Stimulated activated naive CD8-positive, alpha-beta T cell treated with anti-CD3 and anti-CD28 coated beads, Interleukin-15, Interleukin-2, amounts not matched to agents 100 U/mL and 50 U/mL, for 24 hours (primary cell): ENCODE results near the gene RHBDL2.
"Not testable (repeated sequence)": the region's sequence is repeated elsewhere in the genome, so short reads cannot be mapped to it uniquely, and the experiment has no call there.

Source experiments
- ATAC-seq: fragments of 150-1000 bp; cut with Tn5 transposase; one replicate; pipeline ENCODE4 v1.10.0; 2021
- DNase-seq: peaks from one replicate; pipeline ENCODE4 v3.0.0; 2021

The RHBDL2 gene

GRCh38 chr1:38875811-38876210, 65.8 kb downstream of the RHBDL2 start:
- DNase-seq, result no peak
- no peak for ATAC-seq

DNA sequence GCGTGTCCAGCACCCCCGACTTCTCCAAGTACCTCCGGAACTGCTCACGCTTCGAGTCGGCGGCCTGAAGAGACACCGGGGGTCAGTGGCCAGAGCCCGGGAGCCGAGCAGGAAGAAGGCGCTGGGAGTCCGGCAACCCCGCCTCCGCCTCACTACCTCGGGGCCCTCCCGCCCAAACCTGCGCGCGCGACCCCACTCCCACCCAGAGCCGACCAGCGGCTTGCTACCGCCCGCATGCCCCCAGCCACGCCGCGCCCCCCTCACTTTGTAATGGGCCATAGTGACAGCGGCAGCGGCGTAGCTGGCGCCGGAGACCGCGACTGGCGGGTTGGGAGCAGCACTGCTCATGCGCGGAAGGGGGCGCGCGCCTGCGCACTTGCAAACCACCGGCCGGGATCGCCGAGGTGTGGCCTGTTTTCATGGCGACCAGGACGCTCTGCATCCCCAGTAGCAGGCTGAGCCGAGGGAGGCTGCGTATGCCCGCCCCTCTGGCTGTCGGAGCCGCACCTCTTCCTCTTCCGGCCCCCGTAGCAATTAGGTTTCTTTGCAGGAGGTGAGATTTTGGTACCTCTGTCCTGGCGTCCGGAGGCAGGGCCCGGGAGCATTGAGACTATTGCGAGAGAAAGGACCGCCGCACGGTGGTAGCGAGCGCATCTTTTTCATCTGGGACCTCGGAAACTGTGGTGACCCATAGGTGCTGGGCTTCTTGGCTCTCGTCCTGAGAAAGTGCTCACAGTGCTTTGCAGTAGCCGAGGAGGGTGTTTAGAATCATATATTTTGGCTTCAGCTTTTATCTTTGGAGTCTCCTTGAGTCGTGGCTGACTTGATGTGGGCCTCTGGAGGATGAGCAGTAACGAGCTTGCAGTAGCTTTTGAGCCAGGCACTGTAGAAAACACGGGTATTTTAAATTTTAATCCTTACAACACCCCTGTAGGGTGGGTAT, 68.3 kb downstream of the RHBDL2 start, which contains the start of gene MYCBP:
TSS of gene MYCBP (minus strand) at position 322 of the 943 bp plus-strand sequence. CDS start at position 279, 43 bp downstream.
- ATAC-seq, result peak; percentile 100
- peak; percentile 96 for DNase-seq

- DNase-seq, result no peak
- ATAC-seq, result peak; percentile 9
Observed at GRCh38 chr1:38872401-38873026, 69.1 kb downstream of the RHBDL2 start.

GRCh38 chr1:38870996-38871395, 70.6 kb downstream of the RHBDL2 start:
- ATAC-seq, result no peak

GRCh38 chr1:38867208-38867607, 74.4 kb downstream of the RHBDL2 start:
- no peak for ATAC-seq
- no peak for DNase-seq

More at GRCh38 chr1:38870996-38871395, 70.6 kb downstream of the RHBDL2 start:
- DNase-seq, result no peak

DNA sequence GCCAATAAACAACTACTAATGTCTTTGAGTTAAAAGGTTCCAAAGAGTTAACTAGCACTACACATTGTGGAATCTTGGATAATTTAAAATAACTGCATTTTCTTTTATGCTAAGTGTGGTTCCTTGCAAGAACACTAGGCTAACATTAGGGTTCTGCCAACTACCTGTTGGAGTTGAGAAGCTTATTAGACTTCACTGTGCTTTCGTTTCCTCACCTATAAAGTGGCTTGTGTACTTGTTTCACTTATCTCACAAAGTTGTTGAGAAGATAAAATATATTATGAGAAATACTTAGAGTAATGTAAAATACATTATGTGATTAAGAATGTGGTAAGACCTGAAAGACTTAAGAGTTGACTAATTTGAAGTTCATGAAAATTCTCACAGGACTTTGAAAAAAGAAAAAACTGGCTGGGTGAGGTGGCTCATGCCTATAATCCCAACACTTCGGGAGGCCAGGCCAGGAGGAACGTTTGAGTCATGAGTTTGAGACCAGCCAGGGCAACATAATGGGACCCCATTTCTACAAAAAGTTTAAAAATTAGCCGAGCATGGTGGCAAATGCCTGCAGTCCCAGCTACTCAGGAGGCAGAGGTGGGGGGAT, 76.4 kb downstream of the RHBDL2 start:
- DNase-seq (no peak), ATAC-seq (no peak)

- no peak for ATAC-seq
Observed at GRCh38 chr1:38860454-38860795, 81.2 kb downstream of the RHBDL2 start.

DNA sequence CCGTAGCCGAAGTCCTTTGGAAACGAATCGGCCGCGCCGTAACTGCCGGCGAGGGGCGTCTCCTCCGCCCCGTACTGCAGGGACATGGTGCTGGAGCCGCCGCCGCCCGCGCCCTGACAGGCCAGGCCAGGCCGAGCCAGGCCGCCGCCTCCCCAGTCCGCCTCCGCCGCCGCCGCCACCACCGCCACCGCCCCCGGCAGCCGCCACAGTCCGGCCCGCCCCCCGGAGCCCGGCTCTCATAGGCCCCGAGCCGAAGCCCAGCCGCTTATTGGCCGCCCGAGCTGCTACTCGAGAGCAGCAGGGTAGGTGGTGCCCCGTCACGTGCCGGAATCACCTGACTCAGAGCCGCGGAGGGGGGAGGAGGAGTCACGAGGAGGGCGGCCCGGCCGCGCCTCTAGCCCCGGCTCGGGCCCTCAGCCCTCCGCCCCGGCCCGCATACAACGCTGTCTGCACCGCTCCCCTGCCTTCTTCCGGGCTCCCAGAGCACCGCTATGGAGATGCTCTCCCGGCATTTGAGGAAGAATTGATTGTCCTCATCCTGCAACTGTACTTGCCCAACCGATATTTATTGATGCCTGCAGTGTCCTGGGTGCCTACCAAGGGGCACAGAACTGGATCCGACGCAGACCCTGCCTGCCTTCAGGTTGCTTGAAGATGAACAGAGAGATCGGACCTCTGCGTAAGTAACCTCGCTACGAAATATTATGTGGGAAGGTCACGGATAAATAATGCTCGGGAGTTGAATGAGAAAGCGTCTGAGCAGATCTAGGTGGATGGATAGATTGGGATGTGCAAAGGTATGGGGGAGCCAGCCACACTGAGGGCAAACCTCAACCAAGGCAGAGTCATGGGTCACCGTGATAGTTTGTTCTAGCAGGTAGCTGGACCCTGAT, 81.8 kb downstream of the RHBDL2 start, which contains the start of gene RRAGC:
TSS of gene RRAGC (minus strand) at position 212 of the 893 bp plus-strand sequence. CDS start at position 86, 126 bp downstream.
- DNase-seq (peak; percentile 98), ATAC-seq (peak; percentile 99)

More at GRCh38 chr1:38860454-38860795, 81.2 kb downstream of the RHBDL2 start:
- DNase-seq, result no peak

GRCh38 chr1:38858833-38859560, 82.6 kb downstream of the RHBDL2 start:
- DNase-seq (peak; percentile 63), ATAC-seq (peak; percentile 32)

GRCh38 chr1:38852780-38853179, 88.8 kb downstream of the RHBDL2 start:
- no peak for DNase-seq
- peak; percentile 83 for ATAC-seq

DNA sequence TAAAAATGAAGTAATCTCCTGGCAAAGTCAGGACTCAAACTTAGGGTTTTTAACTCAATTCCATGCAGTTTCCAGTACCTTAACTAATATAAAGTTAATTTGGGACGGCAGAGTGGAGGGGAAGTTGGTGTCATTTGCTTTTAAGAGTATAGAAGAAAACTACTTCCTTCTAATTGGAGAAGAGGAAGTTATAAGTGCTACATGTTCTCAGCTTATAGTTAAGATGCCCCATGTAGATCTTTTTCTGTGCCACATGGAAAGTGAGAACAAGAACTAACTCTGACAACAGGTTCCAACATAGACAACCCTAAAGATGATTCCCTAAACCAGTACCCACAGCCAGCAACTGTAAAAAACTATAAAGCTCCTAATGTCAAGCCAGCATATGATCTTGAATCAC, 93.6 kb downstream of the RHBDL2 start:
- DNase-seq, result no peak

DNA sequence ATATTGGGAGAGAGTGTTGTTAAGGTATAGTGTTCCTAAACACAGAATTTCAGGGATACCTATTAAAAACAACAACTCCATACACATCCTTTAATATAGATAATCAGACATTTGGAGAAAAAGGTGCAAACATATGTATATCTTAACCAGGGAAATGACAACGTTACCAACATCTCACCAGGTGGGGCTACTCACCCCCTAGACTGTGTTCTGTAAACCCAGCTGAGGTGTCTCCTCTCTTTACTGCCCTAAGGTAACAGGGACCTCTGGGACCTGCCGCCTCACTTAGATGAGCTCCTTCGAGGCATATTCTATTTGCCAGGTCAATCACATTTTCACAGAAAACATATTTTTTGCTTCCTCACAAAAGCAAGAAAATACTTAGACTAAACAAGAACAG, 95.4 kb downstream of the RHBDL2 start:
- ATAC-seq (peak; percentile 28), DNase-seq (no peak)

More for the DNA sequence above, 93.6 kb downstream of the RHBDL2 start:
- ATAC-seq, result no peak

DNA sequence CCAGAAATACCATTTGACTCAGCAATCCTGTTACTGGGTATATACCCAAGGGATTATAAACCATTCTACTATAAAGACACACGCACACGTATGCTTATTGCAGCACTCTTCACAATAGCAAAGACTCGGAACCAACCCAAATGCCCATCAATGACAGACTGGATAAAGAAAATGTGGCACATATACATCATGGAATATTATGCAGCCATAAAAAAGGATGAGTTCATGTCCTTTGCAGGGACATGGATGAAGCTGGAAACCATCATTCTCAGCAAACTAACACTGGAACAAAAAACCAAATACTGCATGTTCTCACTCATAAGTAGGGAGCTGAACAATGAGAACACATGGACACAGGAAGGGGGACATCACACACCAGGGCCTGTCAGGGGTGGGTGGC, 96.5 kb downstream of the RHBDL2 start:
- not testable (repeated sequence) for DNase-seq, ATAC-seq

- ATAC-seq (no peak), DNase-seq (no peak)
Observed at GRCh38 chr1:38840281-38840680, 101.3 kb downstream of the RHBDL2 start.

GRCh38 chr1:38839363-38839762, 102.3 kb downstream of the RHBDL2 start:
- DNase-seq (no peak), ATAC-seq (no peak)

DNA sequence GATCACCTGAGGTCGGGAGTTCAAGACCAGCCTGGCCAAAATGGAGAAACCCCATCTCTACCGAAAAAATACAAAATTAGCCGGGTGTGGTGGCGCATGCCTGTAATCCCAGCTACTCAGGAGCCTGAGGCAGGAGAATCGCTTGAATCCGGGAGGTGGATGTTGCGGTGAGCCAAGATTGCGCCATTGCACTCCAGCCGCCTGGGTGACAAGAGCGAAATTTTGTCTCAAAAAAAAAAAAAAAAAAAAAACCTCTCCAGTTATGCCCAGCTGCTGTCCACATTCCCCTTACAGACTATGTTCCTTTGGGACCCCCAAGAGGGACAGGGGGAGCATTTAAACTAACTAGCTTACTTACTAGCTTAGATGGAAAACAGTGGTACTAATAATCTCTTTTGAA, 105.3 kb downstream of the RHBDL2 start:
- ATAC-seq, DNase-seq: not testable (repeated sequence)
